Activated CD8-positive, alpha-beta memory T cell treated with anti-CD3 and anti-CD28 coated beads, Interleukin-2, amount 50 U/mL, for 24 hours (primary cell): ENCODE measurements around the gene QRICH1.

Source experiments
- DNase-seq: peaks from one replicate; pipeline ENCODE4 v3.0.0-alpha.2; 2020; ENCODE audit errors: extremely low read depth

QRICH1 gene

GRCh38 chr3:48997714-48998637, 95.9 kb downstream of the QRICH1 start:
- no peak for DNase-seq

- DNase-seq = no peak
Measured at GRCh38 chr3:48997102-48997635, 96.7 kb downstream of the QRICH1 start.

DNA sequence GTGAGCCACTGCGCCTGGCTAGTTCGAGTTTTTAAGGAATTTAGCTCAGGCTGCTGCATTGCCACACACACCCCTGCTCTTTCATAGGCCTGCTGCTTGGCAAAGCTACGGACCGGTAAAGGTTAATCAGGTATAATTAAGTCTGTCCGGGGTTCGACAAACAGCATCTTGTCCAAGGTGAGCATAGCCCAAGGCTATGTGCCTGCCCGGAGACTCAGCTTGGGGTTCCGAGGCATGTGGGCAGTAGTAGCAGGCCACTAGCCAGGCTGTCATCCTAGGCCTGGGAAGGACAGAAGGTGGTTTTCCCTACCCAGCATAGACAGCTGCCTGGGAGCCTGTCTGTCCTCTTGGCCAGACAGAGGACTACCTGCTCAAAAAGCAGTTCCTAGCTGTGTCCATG, 97.2 kb downstream of the QRICH1 start:
- no peak for DNase-seq

- no peak for DNase-seq
Measured at GRCh38 chr3:48993834-48994233, 100.0 kb downstream of the QRICH1 start.

- no peak for DNase-seq
Measured at GRCh38 chr3:48991851-48992545, 101.9 kb downstream of the QRICH1 start.

GRCh38 chr3:48990636-48991469, 103.0 kb downstream of the QRICH1 start:
- no peak for DNase-seq

- peak; percentile 59 for DNase-seq
Measured at GRCh38 chr3:48989796-48990635, 103.9 kb downstream of the QRICH1 start, which contains the start of gene P4HTM. TSS of gene P4HTM (plus strand) at chr3:48990241. CDS start at chr3:48990257, 16 bp downstream.

DNA sequence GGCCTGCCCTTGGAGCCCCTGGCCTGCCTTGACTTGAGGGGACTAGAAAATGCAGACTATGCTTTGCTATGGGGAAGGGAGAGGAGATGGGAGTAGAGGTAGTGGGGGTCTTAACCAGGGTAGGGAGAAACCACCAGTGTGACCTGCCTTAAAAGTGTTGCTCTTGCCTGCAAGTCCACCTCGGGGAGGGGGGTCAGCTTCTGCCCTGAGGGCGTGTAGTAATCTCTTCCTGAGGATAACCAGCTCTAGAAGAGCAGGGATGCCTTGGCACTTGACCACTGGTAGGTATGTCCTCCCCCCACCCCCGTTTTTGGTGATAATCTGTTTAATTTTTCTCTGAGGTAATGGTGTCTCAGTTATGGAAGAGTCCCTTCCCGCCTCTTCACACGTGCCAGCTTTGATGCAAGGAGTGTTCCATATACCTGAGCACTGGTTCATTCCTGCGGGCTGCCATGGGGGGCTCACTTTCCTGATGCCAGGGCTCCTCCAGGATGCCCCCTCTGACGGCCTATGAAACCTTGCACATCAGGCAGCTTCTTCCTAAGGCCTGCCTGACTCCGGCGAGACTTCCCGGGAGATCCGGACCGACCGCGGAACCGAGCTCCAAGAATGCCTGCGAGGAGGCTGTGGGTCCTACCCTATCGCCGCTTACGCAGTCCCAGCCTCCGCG, 104.6 kb downstream of the QRICH1 start:
- no peak for DNase-seq

GRCh38 chr3:48985831-48986376, 108.0 kb downstream of the QRICH1 start:
- no peak for DNase-seq

DNA sequence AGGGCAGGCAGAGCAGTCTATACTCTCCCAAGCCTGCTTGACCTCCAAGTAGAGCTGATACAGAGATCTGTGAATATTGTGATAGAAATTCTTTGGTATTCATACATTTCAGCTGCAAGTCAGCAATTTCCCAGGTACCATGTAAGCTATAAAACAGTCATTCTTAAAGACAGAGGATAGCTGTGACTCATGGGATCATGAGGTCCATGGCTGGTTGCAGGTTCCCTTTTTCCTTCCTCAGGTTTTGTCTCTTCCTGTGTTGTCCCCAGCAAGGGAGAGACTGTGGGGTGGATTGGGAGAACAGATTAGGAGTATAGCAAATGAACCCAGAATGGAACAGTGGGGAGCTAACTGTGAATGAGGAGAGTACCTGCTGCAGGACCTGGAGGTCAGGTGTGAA, 109.2 kb downstream of the QRICH1 start:
- no peak for DNase-seq

DNA sequence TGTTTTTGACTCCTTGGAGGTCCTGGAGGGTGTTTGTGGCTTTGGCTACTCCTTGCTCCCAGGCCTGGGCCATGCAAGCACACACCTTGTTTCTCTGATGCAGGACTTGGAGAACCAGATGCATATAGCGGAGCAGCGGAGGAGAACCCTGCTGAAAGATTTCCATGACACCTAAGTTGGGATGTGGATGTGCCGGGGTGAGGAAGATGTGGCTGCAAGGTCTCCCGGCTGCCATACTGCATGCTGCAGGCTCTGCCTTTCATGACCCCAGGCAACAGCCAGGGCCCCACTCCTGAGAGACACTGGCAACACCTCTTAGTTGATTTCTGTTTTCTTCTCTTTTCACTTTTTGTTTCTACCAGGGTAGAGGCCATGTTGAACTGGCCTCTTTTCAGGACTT, 110.8 kb downstream of the QRICH1 start:
- DNase-seq = no peak

DNA sequence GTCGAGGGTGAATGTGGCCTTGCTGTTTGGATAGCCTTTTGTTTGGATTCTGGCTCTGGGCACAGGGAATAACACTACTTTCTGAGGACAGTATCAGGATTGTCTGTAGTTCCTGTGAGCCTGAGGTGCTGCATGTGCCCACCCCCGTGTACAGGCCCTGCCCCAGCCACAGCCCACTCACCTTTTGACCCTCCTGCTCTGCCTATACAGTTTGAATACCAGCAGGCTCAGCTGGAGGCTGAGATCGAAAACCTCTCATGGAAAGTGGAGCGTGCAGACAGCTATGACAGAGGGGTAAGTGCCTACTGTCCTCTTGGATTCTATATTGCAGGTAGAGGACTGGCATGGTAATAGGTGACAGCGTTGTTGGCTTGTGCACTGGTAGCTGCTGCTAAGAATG, 111.2 kb downstream of the QRICH1 start:
- no peak for DNase-seq

DNA sequence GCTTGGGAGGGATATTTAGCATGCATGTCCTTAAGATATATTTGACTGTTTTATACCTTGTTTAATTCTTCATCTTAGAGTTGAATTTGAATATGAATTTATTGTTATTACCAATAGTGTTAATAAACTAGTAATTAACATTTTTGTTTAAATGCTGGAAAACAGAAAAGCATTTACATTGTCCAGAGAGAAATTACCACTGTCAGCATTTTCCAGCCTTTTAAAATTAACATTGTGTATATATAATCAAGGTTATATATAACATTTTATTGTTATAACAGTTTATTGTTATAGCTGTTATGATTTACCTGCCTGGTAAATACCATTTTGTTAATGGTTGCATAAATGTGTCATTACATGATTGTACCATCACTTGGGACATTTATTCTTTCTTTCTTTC, 111.9 kb downstream of the QRICH1 start:
- no peak for DNase-seq

DNA sequence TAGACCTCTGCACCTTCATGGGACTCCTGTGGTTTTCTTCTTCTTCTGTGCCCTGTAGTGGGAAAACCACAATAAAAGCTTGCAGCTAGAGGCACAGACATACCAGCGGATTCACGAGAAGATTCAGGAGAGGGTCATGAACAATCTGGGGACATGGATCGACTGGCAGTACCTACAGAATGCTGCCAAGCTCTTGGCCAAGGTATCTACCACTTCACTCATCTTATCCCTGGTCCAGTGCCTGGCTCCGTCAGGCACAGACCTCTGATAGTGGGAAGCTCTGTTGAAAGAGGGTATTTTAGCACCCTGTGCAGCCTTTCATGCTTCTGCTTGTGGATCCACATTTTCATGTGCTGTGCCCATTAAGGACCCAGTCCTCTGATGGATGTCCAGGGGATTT, 113.6 kb downstream of the QRICH1 start:
- no peak for DNase-seq
